Muscle of back (tissue), 10 donors: ENCODE data around the gene SLC22A13. TPM values are rescaled to one million over a fixed set of nuclear protein-coding genes. Genes with fewer than 3 reads are reported as not detected.

Experiments used
- polyA plus RNA-seq, 10 donors: library from polyadenylated mRNA; unstranded; fragments of 120-200 nt; gene quantifications; one replicate each; pipeline ENCODE4 v1.2.1, GENCODE V29; 2013; ENCODE audit not compliant: insufficient read length in 10 of 10

SLC22A13 gene
- polyA plus RNA-seq, 10 donors = 0.08 to 0.26 (median 0.18) TPM; not detected in 3

Other genes with a start within 250 kb of the SLC22A13 start
- gene PLCD1, start 236.2 kb upstream of the SLC22A13 start, polyA plus RNA-seq = 10 to 100 TPM in 9 of 10 donors, 1 to 10 TPM in 1; 9.2 to 14.3 (median 12.6) TPM
- gene DLEC1, start 226.6 kb upstream of the SLC22A13 start, polyA plus RNA-seq = 1 to 10 TPM in 1 of 10 donors, under 1 TPM in 9; 0.22 to 1.2 (median 0.40) TPM
- 10 to 100 TPM; 27.6 to 37.4 (median 30.3) TPM for gene ACAA1, start 128.7 kb upstream of the SLC22A13 start, polyA plus RNA-seq
- gene MYD88, start 127.2 kb upstream of the SLC22A13 start, polyA plus RNA-seq = 10 to 100 TPM; 17.2 to 26.7 (median 20.7) TPM
- 10 to 100 TPM; 30.5 to 43.4 (median 34.6) TPM for gene OXSR1, start 100.3 kb upstream of the SLC22A13 start, polyA plus RNA-seq
- gene SLC22A14, start 16.5 kb downstream of the SLC22A13 start, polyA plus RNA-seq = under 1 TPM in 9 of 10 donors, not detected in 1; 0.11 to 0.28 (median 0.17) TPM
- gene XYLB, start 81.0 kb downstream of the SLC22A13 start, polyA plus RNA-seq = 1 to 10 TPM; 2.5 to 5.3 (median 3.3) TPM
- gene ACVR2B, start 188.1 kb downstream of the SLC22A13 start, polyA plus RNA-seq = 10 to 100 TPM; 11.1 to 16.4 (median 12.6) TPM
- gene EXOG, start 230.5 kb downstream of the SLC22A13 start, polyA plus RNA-seq = 10 to 100 TPM; 10.9 to 26.4 (median 14.0) TPM